HG02938 (cell line): ENCODE results near the gene ELMO1.

Experiments
- ATAC-seq: cut with Tn5 transposase; IDR thresholded peaks from one replicate; pipeline ENCODE4 v1.9.1; 2021; ENCODE audit warnings: mild to moderate bottlenecking, moderate library complexity; ENCODE audit not compliant: unreplicated experiment

ELMO1 gene

GRCh38 chr7:37040330-37040729 is 408.3 kb downstream of the ELMO1 start:
- ATAC-seq: no peak

- no peak for ATAC-seq
These were observed 409.4 kb downstream of the ELMO1 start for GRCh38 chr7:37039131-37039749.

GRCh38 chr7:37038706-37039105 is 410.0 kb downstream of the ELMO1 start:
- ATAC-seq: no peak

GRCh38 chr7:37037286-37037685 is 411.4 kb downstream of the ELMO1 start:
- ATAC-seq: no peak

GRCh38 chr7:37035631-37036030 is 413.0 kb downstream of the ELMO1 start:
- ATAC-seq: no peak

- no peak for ATAC-seq
These were observed 415.5 kb downstream of the ELMO1 start for GRCh38 chr7:37033141-37033540.

GRCh38 chr7:37032258-37032601 is 416.4 kb downstream of the ELMO1 start:
- no peak for ATAC-seq

GRCh38 chr7:37031571-37032257 is 416.9 kb downstream of the ELMO1 start:
- no peak for ATAC-seq

- ATAC-seq: no peak
These were observed 419.7 kb downstream of the ELMO1 start for GRCh38 chr7:37028909-37029440.

GRCh38 chr7:37027557-37028341 is 420.9 kb downstream of the ELMO1 start:
- no peak for ATAC-seq

- ATAC-seq: no peak
These were observed 421.6 kb downstream of the ELMO1 start for GRCh38 chr7:37027104-37027503.

GRCh38 chr7:37018954-37019353 is 429.7 kb downstream of the ELMO1 start:
- no peak for ATAC-seq

- ATAC-seq: no peak
These were observed 432.4 kb downstream of the ELMO1 start for GRCh38 chr7:37016064-37016878.

- ATAC-seq: no peak
These were observed 433.2 kb downstream of the ELMO1 start for GRCh38 chr7:37015353-37016034.

- no peak for ATAC-seq
These were observed 434.9 kb downstream of the ELMO1 start for GRCh38 chr7:37013771-37014170.

GRCh38 chr7:37011151-37011890 is 437.3 kb downstream of the ELMO1 start:
- ATAC-seq: no peak

- ATAC-seq: no peak
These were observed 439.5 kb downstream of the ELMO1 start for GRCh38 chr7:37009125-37009675.

- no peak for ATAC-seq
These were observed 441.0 kb downstream of the ELMO1 start for GRCh38 chr7:37007691-37008090.

GRCh38 chr7:37007268-37007667 is 441.4 kb downstream of the ELMO1 start:
- ATAC-seq: no peak
